Esophagus squamous epithelium (tissue), 4 donors: ENCODE data around the gene FGGY.

Experiments
- POLR2A ChIP-seq, 4 donors: fragments of 450-650 bp; IDR thresholded peaks; one replicate each; pipeline ENCODE4 v1.6.1; 2017; ENCODE audit warnings: antibody characterized with exemption in 4 of 4, mild to moderate bottlenecking in 4 of 4, moderate library complexity in 3 of 4
- TF ChIP-seq, protein P1 (sequence below), 6 experiments: fragments of 450-650 bp in 4 of 6; fragments of 200-600 bp in 2 of 6; sonication (generic) in 2 of 6; IDR thresholded peaks; one replicate each; pipeline ENCODE4 v1.5.1; 2016 to 2019; ENCODE audit warnings: antibody characterized with exemption in 6 of 6, mild to moderate bottlenecking in 4 of 6, moderate library complexity in 4 of 6

DNA sequence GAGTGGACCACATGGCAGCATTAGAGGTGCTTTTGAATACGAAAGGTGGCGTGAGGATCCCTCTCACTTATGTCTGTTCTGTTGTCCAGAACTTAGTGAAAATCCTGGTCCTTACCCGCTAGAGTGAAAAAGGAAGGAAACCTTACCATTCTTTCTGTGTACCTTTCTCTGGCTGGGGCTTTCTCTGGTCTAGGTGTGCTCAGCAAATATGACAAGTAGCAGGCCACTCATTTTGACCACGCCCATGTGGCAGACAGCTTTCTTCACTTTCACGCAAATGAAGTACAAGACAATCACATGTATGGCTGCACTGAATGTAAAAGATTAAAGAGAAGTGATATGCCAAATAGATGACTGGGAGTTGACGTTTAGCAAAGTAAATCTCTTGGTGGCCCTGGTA, 131.9 kb downstream of the FGGY start:
- TF ChIP-seq, protein P1, sequence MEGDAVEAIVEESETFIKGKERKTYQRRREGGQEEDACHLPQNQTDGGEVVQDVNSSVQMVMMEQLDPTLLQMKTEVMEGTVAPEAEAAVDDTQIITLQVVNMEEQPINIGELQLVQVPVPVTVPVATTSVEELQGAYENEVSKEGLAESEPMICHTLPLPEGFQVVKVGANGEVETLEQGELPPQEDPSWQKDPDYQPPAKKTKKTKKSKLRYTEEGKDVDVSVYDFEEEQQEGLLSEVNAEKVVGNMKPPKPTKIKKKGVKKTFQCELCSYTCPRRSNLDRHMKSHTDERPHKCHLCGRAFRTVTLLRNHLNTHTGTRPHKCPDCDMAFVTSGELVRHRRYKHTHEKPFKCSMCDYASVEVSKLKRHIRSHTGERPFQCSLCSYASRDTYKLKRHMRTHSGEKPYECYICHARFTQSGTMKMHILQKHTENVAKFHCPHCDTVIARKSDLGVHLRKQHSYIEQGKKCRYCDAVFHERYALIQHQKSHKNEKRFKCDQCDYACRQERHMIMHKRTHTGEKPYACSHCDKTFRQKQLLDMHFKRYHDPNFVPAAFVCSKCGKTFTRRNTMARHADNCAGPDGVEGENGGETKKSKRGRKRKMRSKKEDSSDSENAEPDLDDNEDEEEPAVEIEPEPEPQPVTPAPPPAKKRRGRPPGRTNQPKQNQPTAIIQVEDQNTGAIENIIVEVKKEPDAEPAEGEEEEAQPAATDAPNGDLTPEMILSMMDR (IDR thresholded peaks at IDR 0.05), result no peak
- no peak for TF ChIP-seq POLR2A (IDR thresholded peaks at IDR 0.05)
